K562 (cell line): Measurements from ENCODE around the gene AFF1. TPM values are rescaled to one million over a fixed set of nuclear protein-coding genes. Genes with fewer than 3 reads are reported as not detected.

Source experiments
- ATAC-seq: fragments of 200-7000 bp; cut with Tn5 transposase; 3 replicates; pipeline ENCODE4 v1.9.1; 2020; ENCODE audit warnings: moderate library complexity
- BruUV-seq: library from RNA; stranded (reverse); fragments of 400-500 nt; replicated peaks from 2 replicates; lab custom pipeline; 2021; lab: Mats Ljungman, UMichigan
- CTCF ChIA-PET: fragments of 300-600 bp; formaldehyde crosslinking; extraction: SDS; loops from one replicate; lab custom pipeline; 2021; ENCODE audit warnings: low intra/inter-chr PET ratio; lab: Yijun Ruan, JAX
- POLR2A ChIA-PET: fragments of 300-600, 350-650 bp; sonication (Branson Sonifier 250); formaldehyde crosslinking; extraction: SDS; loops from one replicate; lab custom pipeline; 2021; ENCODE audit warnings: antibody characterized with exemption, inconsistent platforms; lab: Yijun Ruan, JAX
- DNase-seq, 4 experiments: peaks; one replicate each; pipeline versions ENCODE4 v3.0.0 to v3.0.0-alpha.2; 2011 to 2018; ENCODE audit warnings: low spot score in 3 of 4, mixed read lengths in 3 of 4; ENCODE audit errors: extremely low read depth in 1 of 4
- FAIRE-seq: peaks from 2 replicates; lab custom pipeline; 2011; peaks lifted over from hg19 to GRCh38; lab: Jason Lieb, UNC
- H2AFZ ChIP-seq: 2 replicates; pipeline ENCODE4 v1.6.0; 2011; ENCODE audit warnings: low read depth, low read length, control low read depth, inconsistent platforms
- H3K27ac ChIP-seq: fragments of 200-600 bp; 3 replicates; pipeline ENCODE4 v1.8.0; 2011; ENCODE audit warnings: low read depth, mild to moderate bottlenecking, control low read depth, inconsistent platforms, low read length, moderate library complexity, mixed read lengths; ENCODE audit errors: extremely low read depth
- H3K27me3 ChIP-seq, 2 experiments: fragments of 300-600 bp in 1 of 2; 2 replicates in 1 of 2; 3 replicates in 1 of 2; pipeline versions ENCODE4 v1.6.0 to v1.8.0; 2011; ENCODE audit warnings: inconsistent platforms in 2 of 2, low read length in 2 of 2, mild to moderate bottlenecking in 1 of 2, mixed read lengths in 1 of 2, moderate library complexity in 1 of 2; ENCODE audit not compliant: control insufficient read depth in 2 of 2, insufficient read depth in 2 of 2
- H3K36me3 ChIP-seq: fragments of 300-600 bp; 3 replicates; pipeline ENCODE4 v1.8.0; 2011; ENCODE audit warnings: mild to moderate bottlenecking, low read length, inconsistent platforms; ENCODE audit not compliant: control insufficient read depth, insufficient read depth
- H3K4me1 ChIP-seq, 2 experiments: fragments of 200-600 bp in 1 of 2; replicated peaks in 1 of 2; 2 replicates in 1 of 2; 3 replicates in 1 of 2; pipeline versions ENCODE4 v1.5.1 to v1.8.0; 2011; ENCODE audit warnings: inconsistent platforms in 2 of 2, low read length in 2 of 2, mild to moderate bottlenecking in 1 of 2, mixed read lengths in 1 of 2, moderate library complexity in 1 of 2; ENCODE audit not compliant: control insufficient read depth in 2 of 2, insufficient read depth in 2 of 2
- H3K4me2 ChIP-seq: 2 replicates; pipeline ENCODE4 v1.6.1; 2011; ENCODE audit warnings: low read length, control low read depth, inconsistent platforms, mixed read lengths; ENCODE audit not compliant: insufficient read depth
- H3K4me3 ChIP-seq: fragments of 200-600 bp; sonication (generic), shearing (Covaris generic); 2 replicates; pipeline ENCODE4 v1.5.1; 2016; ENCODE audit warnings: control low read depth, inconsistent platforms
- H3K79me2 ChIP-seq: fragments of 200-600 bp; 3 replicates; pipeline ENCODE4 v1.8.0; 2011; ENCODE audit warnings: low read length, inconsistent platforms; ENCODE audit not compliant: control insufficient read depth, insufficient read depth
- H3K9ac ChIP-seq, 2 experiments: 2 replicates each; pipeline versions ENCODE4 v1.6.0 to v1.6.1; 2011; ENCODE audit warnings: low read depth in 2 of 2, low read length in 2 of 2, control low read depth in 1 of 2, inconsistent platforms in 1 of 2, mild to moderate bottlenecking in 1 of 2, mixed read lengths in 1 of 2; ENCODE audit not compliant: insufficient read depth in 1 of 2
- H3K9me1 ChIP-seq: one replicate; pipeline ENCODE4 v1.6.0; 2011; ENCODE audit warnings: inconsistent platforms, mild to moderate bottlenecking, low read length, moderate library complexity; ENCODE audit not compliant: control insufficient read depth, insufficient read depth
- H3K9me3 ChIP-seq: replicated peaks from 2 replicates; pipeline ENCODE4 v1.5.1; 2011; ENCODE audit warnings: low read depth, low read length, inconsistent platforms; ENCODE audit not compliant: control insufficient read depth, insufficient read depth
- H4K20me1 ChIP-seq: replicated peaks from 2 replicates; pipeline ENCODE4 v1.6.1; 2011; ENCODE audit warnings: low read length, inconsistent platforms, mixed read lengths; ENCODE audit not compliant: control insufficient read depth, insufficient read depth
- CHD2 ChIP-seq: IDR thresholded peaks from 2 replicates; pipeline ENCODE4 v1.6.1; 2011; ENCODE audit warnings: low read depth, low read length
- FOXJ3 ChIP-seq: sonication (generic); formaldehyde crosslinking; IDR thresholded peaks from 2 replicates; pipeline ENCODE4 v1.4.0; 2020; ENCODE audit warnings: mild to moderate bottlenecking, missing genetic modification reagents
- RCOR1 ChIP-seq, 2 experiments: IDR thresholded peaks; 2 replicates each; pipeline ENCODE4 v1.6.1; 2012; ENCODE audit warnings: low read depth in 2 of 2, low read length in 2 of 2, borderline replicate concordance in 1 of 2, improper control_type of control experiment in 1 of 2
- TBP ChIP-seq: optimal IDR thresholded peaks from 2 replicates; pipeline ENCODE3; 2011; ENCODE audit warnings: low read depth, low read length, improper control_type of control experiment
- ZBTB17 ChIP-seq: fragments of 450-650 bp; formaldehyde crosslinking; IDR thresholded peaks from 2 replicates; pipeline ENCODE4 v1.4.0; 2020; ENCODE audit warnings: mild to moderate bottlenecking
- ZNF143 ChIP-seq: sonication (generic); formaldehyde crosslinking; IDR thresholded peaks from 2 replicates; pipeline ENCODE4 v1.9.0; 2022; ENCODE audit warnings: mild to moderate bottlenecking, missing genetic modification reagents
- WGBS: fragments of 100-300 bp; shearing (Covaris generic); methylation state at CpG from one replicate; pipeline ENCODE4 v1.1.6; 2016; ENCODE audit warnings: low coverage, mixed read lengths; ENCODE audit not compliant: insufficient coverage; ENCODE audit errors: missing lambda C conversion rate; 5-methylcytosine and 5-hydroxymethylcytosine counted together
- in situ Hi-C: fragments of 300-500 bp; cut with MboI; formaldehyde crosslinking; loops from 4 replicates; pipeline ENCODE4 v1.15.0; 2018; ENCODE audit warnings: inconsistent platforms, mixed read lengths
- intact Hi-C: fragments of 100-400 bp; cut with micrococcal nuclease; formaldehyde crosslinking; loops from 2 replicates; pipeline ENCODE4 v1.14.2; 2022
- polyA plus RNA-seq, 8 experiments: library from polyadenylated mRNA; depleted of rRNA in 4 of 8; stranded (reverse) in 5 of 8; unstranded in 3 of 8; fragments of >200 nt; fragmentation: Nextera tagmentation in 2 of 8; fragmentation: Illumina TruSeq in 1 of 8; extraction: Ambion mirVana in 2 of 8; extraction: Trizol in 1 of 8; gene quantifications; 2 replicates each; pipeline versions ENCODE4 v1.2.1 to v1.2.3, GENCODE V29; 2011 to 2014; ENCODE audit warnings: inconsistent platforms in 1 of 8, missing spikeins in 1 of 8
- total RNA-seq, 7 experiments: library from RNA; depleted of rRNA in 6 of 7; stranded (reverse); fragments of >200 nt in 6 of 7; fragmentation: Illumina TruSeq in 2 of 7; extraction: Trizol in 2 of 7; gene quantifications; 2 replicates each; pipeline versions ENCODE4 v1.2.1 to v1.2.3, GENCODE V29; 2011 to 2021; ENCODE audit warnings: low replicate concordance in 1 of 7
- TF ChIP-seq, protein P1 (sequence below): sonication (generic); formaldehyde crosslinking; IDR thresholded peaks from 2 replicates; pipeline ENCODE4 v1.8.0; 2022; ENCODE audit warnings: mild to moderate bottlenecking, missing genetic modification reagents, borderline replicate concordance
- TF ChIP-seq, protein P2 (sequence below): fragments of 250-450 bp; sonication (Bioruptor Pico); IDR thresholded peaks from 2 replicates; pipeline ENCODE4 v1.8.0; 2022; ENCODE audit warnings: moderate library complexity, mild to moderate bottlenecking, inconsistent platforms
- TF ChIP-seq, protein P3 (sequence below): fragments of 250-450 bp; sonication (Bioruptor Pico); IDR thresholded peaks from 2 replicates; pipeline ENCODE4 v1.9.0; 2021; ENCODE audit warnings: mild to moderate bottlenecking, inconsistent platforms
- TF ChIP-seq, protein P4 (sequence below): fragments of 250-450 bp; sonication (Bioruptor Pico); IDR thresholded peaks from 2 replicates; pipeline ENCODE4 v1.5.0; 2022; ENCODE audit warnings: mild to moderate bottlenecking

The AFF1 gene
- total and polyA plus RNA-seq, 9 of the 15 experiments (the other 6 are each of a cell fraction or from before 2014, with no cell fraction given) = 4.1 to 47.5 (median 17.2) TPM

DNA sequence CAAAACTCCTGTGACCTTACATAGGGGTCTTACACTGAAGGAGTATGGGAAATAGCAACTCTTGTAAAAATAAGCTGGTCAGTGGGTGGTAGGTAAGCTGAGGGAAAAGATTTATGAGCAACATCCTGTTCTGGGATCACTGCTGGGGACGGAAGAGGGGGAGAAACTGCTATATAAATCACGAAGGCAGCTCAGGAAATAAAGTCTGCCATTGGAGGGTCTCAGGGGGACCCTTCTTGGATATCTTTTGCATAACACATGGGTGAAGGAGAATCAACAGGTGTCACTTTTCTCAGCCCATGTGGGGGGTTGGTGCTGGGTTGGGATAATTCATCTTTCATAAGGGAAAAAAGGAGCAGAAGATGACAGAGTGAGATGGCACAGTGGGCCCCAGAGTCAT is 33.7 kb downstream of the AFF1 start:
- no peak for FAIRE-seq
- peaks cover 43% of the 10 kb centered on the region for H3K79me2 ChIP-seq
- H3K36me3 ChIP-seq = peaks cover 2% of the 10 kb centered on the region; the same call in 1 of the 3 replicates
- H3K9ac ChIP-seq = no peak overlapping the region
- 59% methylated on average over 2 of the region's 2 CpGs for WGBS
- no peak overlapping the region for H2AFZ ChIP-seq
- H4K20me1 ChIP-seq = peaks cover 4% of the 10 kb centered on the region
- H3K4me1 ChIP-seq = peaks cover 23 to 49% of the 10 kb centered on the region in 2 experiments
- H3K9me1 ChIP-seq = peaks cover 3% of the 10 kb centered on the region
- ChIA-PET CTCF (no interaction called here), POLR2A (interaction anchor here (1.2 kb wide), 1 partner anchor 26 kb away, joined by 3 read pairs; no protein-coding TSS in a partner anchor)
- H3K4me2 ChIP-seq = no peak overlapping the region
- no peaks in the 10 kb centered on the region for H3K9me3 ChIP-seq
- no peak for DNase-seq
- no peak overlapping the region for H3K27ac ChIP-seq
- H3K27me3 ChIP-seq = no peaks in the 10 kb centered on the region
- BruUV-seq = no TSS peak
- in situ Hi-C loops (no loop called here), intact Hi-C loops (no loop called here)
- TF ChIP-seq, protein P1, sequence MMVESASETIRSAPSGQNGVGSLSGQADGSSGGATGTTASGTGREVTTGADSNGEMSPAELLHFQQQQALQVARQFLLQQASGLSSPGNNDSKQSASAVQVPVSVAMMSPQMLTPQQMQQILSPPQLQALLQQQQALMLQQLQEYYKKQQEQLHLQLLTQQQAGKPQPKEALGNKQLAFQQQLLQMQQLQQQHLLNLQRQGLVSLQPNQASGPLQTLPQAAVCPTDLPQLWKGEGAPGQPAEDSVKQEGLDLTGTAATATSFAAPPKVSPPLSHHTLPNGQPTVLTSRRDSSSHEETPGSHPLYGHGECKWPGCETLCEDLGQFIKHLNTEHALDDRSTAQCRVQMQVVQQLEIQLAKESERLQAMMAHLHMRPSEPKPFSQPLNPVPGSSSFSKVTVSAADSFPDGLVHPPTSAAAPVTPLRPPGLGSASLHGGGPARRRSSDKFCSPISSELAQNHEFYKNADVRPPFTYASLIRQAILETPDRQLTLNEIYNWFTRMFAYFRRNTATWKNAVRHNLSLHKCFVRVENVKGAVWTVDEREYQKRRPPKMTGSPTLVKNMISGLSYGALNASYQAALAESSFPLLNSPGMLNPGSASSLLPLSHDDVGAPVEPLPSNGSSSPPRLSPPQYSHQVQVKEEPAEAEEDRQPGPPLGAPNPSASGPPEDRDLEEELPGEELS = no peak
- no peak for TF ChIP-seq ZBTB17 (CRISPR knock-in tag)
- no peak for TF ChIP-seq CHD2
- TF ChIP-seq, protein P2, sequence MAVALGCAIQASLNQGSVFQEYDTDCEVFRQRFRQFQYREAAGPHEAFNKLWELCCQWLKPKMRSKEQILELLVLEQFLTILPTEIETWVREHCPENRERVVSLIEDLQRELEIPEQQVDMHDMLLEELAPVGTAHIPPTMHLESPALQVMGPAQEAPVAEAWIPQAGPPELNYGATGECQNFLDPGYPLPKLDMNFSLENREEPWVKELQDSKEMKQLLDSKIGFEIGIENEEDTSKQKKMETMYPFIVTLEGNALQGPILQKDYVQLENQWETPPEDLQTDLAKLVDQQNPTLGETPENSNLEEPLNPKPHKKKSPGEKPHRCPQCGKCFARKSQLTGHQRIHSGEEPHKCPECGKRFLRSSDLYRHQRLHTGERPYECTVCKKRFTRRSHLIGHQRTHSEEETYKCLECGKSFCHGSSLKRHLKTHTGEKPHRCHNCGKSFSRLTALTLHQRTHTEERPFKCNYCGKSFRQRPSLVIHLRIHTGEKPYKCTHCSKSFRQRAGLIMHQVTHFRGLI (CRISPR knock-in tag) = no peak
- TF ChIP-seq, protein P3, sequence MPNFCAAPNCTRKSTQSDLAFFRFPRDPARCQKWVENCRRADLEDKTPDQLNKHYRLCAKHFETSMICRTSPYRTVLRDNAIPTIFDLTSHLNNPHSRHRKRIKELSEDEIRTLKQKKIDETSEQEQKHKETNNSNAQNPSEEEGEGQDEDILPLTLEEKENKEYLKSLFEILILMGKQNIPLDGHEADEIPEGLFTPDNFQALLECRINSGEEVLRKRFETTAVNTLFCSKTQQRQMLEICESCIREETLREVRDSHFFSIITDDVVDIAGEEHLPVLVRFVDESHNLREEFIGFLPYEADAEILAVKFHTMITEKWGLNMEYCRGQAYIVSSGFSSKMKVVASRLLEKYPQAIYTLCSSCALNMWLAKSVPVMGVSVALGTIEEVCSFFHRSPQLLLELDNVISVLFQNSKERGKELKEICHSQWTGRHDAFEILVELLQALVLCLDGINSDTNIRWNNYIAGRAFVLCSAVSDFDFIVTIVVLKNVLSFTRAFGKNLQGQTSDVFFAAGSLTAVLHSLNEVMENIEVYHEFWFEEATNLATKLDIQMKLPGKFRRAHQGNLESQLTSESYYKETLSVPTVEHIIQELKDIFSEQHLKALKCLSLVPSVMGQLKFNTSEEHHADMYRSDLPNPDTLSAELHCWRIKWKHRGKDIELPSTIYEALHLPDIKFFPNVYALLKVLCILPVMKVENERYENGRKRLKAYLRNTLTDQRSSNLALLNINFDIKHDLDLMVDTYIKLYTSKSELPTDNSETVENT = no peak
- no peak for TF ChIP-seq FOXJ3 (CRISPR knock-in tag)
- TF ChIP-seq RCOR1 (IDR thresholded peaks at IDR 0.05; ENCODE audit: borderline replicate concordance in 1 of 2, low read depth in 2 of 2, low read length in 2 of 2) = no peak
- TF ChIP-seq TBP = no peak
- TF ChIP-seq ZNF143 = no peak
- TF ChIP-seq, protein P4, sequence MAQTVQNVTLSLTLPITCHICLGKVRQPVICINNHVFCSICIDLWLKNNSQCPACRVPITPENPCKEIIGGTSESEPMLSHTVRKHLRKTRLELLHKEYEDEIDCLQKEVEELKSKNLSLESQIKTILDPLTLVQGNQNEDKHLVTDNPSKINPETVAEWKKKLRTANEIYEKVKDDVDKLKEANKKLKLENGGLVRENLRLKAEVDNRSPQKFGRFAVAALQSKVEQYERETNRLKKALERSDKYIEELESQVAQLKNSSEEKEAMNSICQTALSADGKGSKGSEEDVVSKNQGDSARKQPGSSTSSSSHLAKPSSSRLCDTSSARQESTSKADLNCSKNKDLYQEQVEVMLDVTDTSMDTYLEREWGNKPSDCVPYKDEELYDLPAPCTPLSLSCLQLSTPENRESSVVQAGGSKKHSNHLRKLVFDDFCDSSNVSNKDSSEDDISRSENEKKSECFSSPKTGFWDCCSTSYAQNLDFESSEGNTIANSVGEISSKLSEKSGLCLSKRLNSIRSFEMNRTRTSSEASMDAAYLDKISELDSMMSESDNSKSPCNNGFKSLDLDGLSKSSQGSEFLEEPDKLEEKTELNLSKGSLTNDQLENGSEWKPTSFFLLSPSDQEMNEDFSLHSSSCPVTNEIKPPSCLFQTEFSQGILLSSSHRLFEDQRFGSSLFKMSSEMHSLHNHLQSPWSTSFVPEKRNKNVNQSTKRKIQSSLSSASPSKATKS (CRISPR knock-in tag) = no peak
- H3K4me3 ChIP-seq = no peak overlapping the region
- ATAC-seq = no peak
